PC-3 (cell line): ENCODE data around the gene EPB41L3. TPM values are rescaled to one million over a fixed set of nuclear protein-coding genes. Genes with fewer than 3 reads are reported as not detected.

Experiments used
- ATAC-seq: fragments of 200-7000 bp; cut with Tn5 transposase; 2 replicates; pipeline ENCODE4 v1.9.1; 2020; ENCODE audit warnings: mild to moderate bottlenecking, moderate library complexity
- BruUV-seq: library from RNA; stranded (reverse); fragments of 400-500 nt; replicated peaks from 2 replicates; lab custom pipeline; 2021; lab: Mats Ljungman, UMichigan
- CTCF ChIA-PET: fragments of 300-600 bp; sonication (Branson Sonifier 250); formaldehyde crosslinking; loops from one replicate; lab custom pipeline; 2022; ENCODE audit warnings: antibody characterized with exemption; lab: Charles Lee
- POLR2A ChIA-PET: fragments of 300-600 bp; sonication (Branson Sonifier 250); formaldehyde crosslinking; loops from one replicate; lab custom pipeline; 2022; ENCODE audit warnings: antibody characterized with exemption; ENCODE audit not compliant: unreplicated experiment; lab: Charles Lee
- DNase-seq: peaks from one replicate; pipeline ENCODE4 v3.0.0-alpha.2; 2015
- H2AFZ ChIP-seq: fragments of 300-600 bp; sonication (generic); 2 replicates; pipeline ENCODE4 v1.6.0; 2016; ENCODE audit warnings: antibody characterized with exemption, low read length
- H3F3A ChIP-seq: fragments of 300-600 bp; sonication (generic); one replicate; pipeline ENCODE4 v1.6.0; 2017; ENCODE audit warnings: antibody characterized with exemption, low read length, control low read depth, mild to moderate bottlenecking; ENCODE audit not compliant: unreplicated experiment
- H3K27ac ChIP-seq: fragments of 300-600 bp; sonication (generic); 2 replicates; pipeline ENCODE4 v1.5.1; 2016; ENCODE audit warnings: mild to moderate bottlenecking, low read length
- H3K27me3 ChIP-seq: fragments of 300-600 bp; sonication (generic); 2 replicates; pipeline ENCODE4 v1.6.1; 2016; ENCODE audit warnings: low read length, mixed read lengths
- H3K36me3 ChIP-seq: fragments of 300-600 bp; sonication (generic); 2 replicates; pipeline ENCODE4 v1.6.1; 2016; ENCODE audit warnings: low read depth, mixed run types, low read length, mixed read lengths
- H3K4me1 ChIP-seq: fragments of 300-600 bp; sonication (generic); 2 replicates; pipeline ENCODE4 v1.5.1; 2016; ENCODE audit warnings: low read length; ENCODE audit not compliant: insufficient read depth
- H3K4me2 ChIP-seq: fragments of 300-600 bp; sonication (generic); 2 replicates; pipeline ENCODE4 v1.6.0; 2016; ENCODE audit warnings: low read length
- H3K4me3 ChIP-seq: fragments of 300-600 bp; sonication (generic); 2 replicates; pipeline ENCODE4 v1.5.1; 2016; ENCODE audit warnings: mild to moderate bottlenecking, low read length, mixed read lengths
- H3K79me2 ChIP-seq: fragments of 300-600 bp; sonication (generic); 2 replicates; pipeline ENCODE4 v1.6.1; 2017; ENCODE audit warnings: low read length, mixed read lengths
- H3K9ac ChIP-seq: fragments of 300-600 bp; sonication (generic); 2 replicates; pipeline ENCODE4 v1.6.0; 2016; ENCODE audit warnings: mild to moderate bottlenecking, low read length
- H3K9me2 ChIP-seq: fragments of 300-600 bp; sonication (generic); replicated peaks from 2 replicates; pipeline ENCODE4 v1.6.1; 2016; ENCODE audit warnings: mixed run types, low read length, mixed read lengths
- H3K9me3 ChIP-seq: fragments of 300-600 bp; sonication (generic); 2 replicates; pipeline ENCODE4 v1.6.1; 2016; ENCODE audit warnings: low read length, mixed read lengths
- H4K20me1 ChIP-seq: fragments of 300-600 bp; sonication (generic); 2 replicates; pipeline ENCODE4 v1.6.1; 2016; ENCODE audit warnings: low read length, mixed read lengths
- CTCF ChIP-seq: fragments of 300-600 bp; sonication (generic); conservative IDR thresholded peaks from 2 replicates; pipeline ENCODE4 v1.5.1; 2017; ENCODE audit warnings: antibody characterized with exemption, low read depth, mild to moderate bottlenecking, low read length
- EZH2 ChIP-seq: fragments of 300-600 bp; sonication (generic); IDR thresholded peaks from one replicate; pipeline ENCODE4 v1.6.1; 2017; ENCODE audit warnings: antibody characterized with exemption, mild to moderate bottlenecking, low read length; ENCODE audit not compliant: unreplicated experiment
- EZH2phosphoT487 ChIP-seq: fragments of 300-600 bp; sonication (generic); IDR thresholded peaks from 2 replicates; pipeline ENCODE4 v1.6.1; 2018; ENCODE audit warnings: mild to moderate bottlenecking, antibody characterized with exemption, low read length, borderline replicate concordance
- intact Hi-C: fragments of 100-400 bp; cut with micrococcal nuclease; formaldehyde crosslinking; loops from 2 replicates; pipeline ENCODE4 v1.9.0; 2023
- total RNA-seq: library from RNA; depleted of rRNA; stranded (reverse); fragments of >200 nt; gene quantifications from 2 replicates; pipeline ENCODE4 v1.2.3, GENCODE V29; 2014

Gene EPB41L3
- total RNA-seq, 1 experiment from 2014 or later = 39.5 TPM

- ChIA-PET POLR2A (no interaction called here), CTCF (no interaction called here)
- Histone ChIP-seq H3K9ac (no peak overlapping the region), H3K4me2 (no peak overlapping the region), H3K27me3 (no peaks in the 10 kb centered on the region), H3F3A (no peaks in the 10 kb centered on the region), H3K27ac (no peak overlapping the region), H3K9me2 (no peaks in the 10 kb centered on the region), H3K9me3 (no peaks in the 10 kb centered on the region), H4K20me1 (no peaks in the 10 kb centered on the region), H3K4me1 (no peaks in the 10 kb centered on the region), H2AFZ (no peak overlapping the region), H3K4me3 (no peak overlapping the region), H3K79me2 (peaks cover 13% of the 10 kb centered on the region), H3K36me3 (no peaks in the 10 kb centered on the region)
- no peak for ATAC-seq
- BruUV-seq = no TSS peak
- DNase-seq = no peak
- intact Hi-C loops = no loop called here
- TF ChIP-seq EZH2phosphoT487 = no peak
- no peak for TF ChIP-seq EZH2
- no peak for TF ChIP-seq CTCF
Measured at GRCh38 chr18:5518179-5518770, 25.5 kb downstream of the EPB41L3 start.

DNA sequence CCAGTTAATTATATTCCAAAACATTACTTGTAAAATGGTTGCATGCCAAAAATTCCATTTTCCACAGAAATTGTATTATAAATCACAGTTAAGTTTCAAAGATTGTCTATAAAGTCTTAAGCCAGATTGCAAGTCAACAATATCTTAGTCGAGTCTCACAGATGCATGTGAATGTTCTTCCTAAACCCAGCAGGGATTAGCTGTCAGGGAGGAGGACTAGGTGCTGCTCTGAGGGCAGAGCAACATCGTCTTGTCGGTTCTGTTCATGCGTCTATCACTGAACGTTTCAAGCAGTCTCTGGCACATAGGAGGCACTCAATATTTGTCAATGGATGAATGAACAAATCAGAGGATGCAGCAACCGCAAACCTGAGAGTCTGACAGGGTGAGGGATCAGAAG is 27.0 kb downstream of the EPB41L3 start:
- Histone ChIP-seq H3K79me2 (peaks cover 13% of the 10 kb centered on the region), H3K4me3 (no peak overlapping the region), H3K9me2 (no peaks in the 10 kb centered on the region), H3K9ac (no peak overlapping the region), H3K27me3 (no peaks in the 10 kb centered on the region), H4K20me1 (no peaks in the 10 kb centered on the region), H3F3A (no peaks in the 10 kb centered on the region), H2AFZ (no peak overlapping the region), H3K4me1 (no peaks in the 10 kb centered on the region), H3K27ac (no peak overlapping the region), H3K9me3 (no peaks in the 10 kb centered on the region), H3K4me2 (no peak overlapping the region), H3K36me3 (no peaks in the 10 kb centered on the region)
- TF ChIP-seq CTCF (no peak), EZH2phosphoT487 (no peak), EZH2 (no peak)
- no peak for ATAC-seq
- intact Hi-C loops = no loop called here
- DNase-seq = no peak
- POLR2A ChIA-PET = no interaction called here
- no TSS peak for BruUV-seq
- CTCF ChIA-PET = no interaction called here

GRCh38 chr18:5515011-5515784 is 28.6 kb downstream of the EPB41L3 start:
- H3K9me2 ChIP-seq = no peaks in the 10 kb centered on the region
- H3K4me1 ChIP-seq = no peaks in the 10 kb centered on the region
- H3K9ac ChIP-seq = no peak overlapping the region
- TF ChIP-seq CTCF (no peak), EZH2phosphoT487 (no peak), EZH2 (no peak)
- ChIA-PET POLR2A (no interaction called here), CTCF (no interaction called here)
- H3K9me3 ChIP-seq = no peaks in the 10 kb centered on the region
- no peaks in the 10 kb centered on the region for H3K36me3 ChIP-seq
- H3K27ac ChIP-seq = no peak overlapping the region
- no peak overlapping the region for H3K4me3 ChIP-seq
- peaks cover 13% of the 10 kb centered on the region for H3K79me2 ChIP-seq
- no peak overlapping the region for H2AFZ ChIP-seq
- intact Hi-C loops = no loop called here
- no peaks in the 10 kb centered on the region for H3K27me3 ChIP-seq
- DNase-seq = no peak
- H4K20me1 ChIP-seq = no peaks in the 10 kb centered on the region
- H3F3A ChIP-seq = no peaks in the 10 kb centered on the region
- BruUV-seq = no TSS peak
- ATAC-seq = no peak
- no peak overlapping the region for H3K4me2 ChIP-seq
